HG03520 (cell line): Measurements from ENCODE around the gene SCAI.

ENCODE experiments used
- ATAC-seq: cut with Tn5 transposase; IDR thresholded peaks from one replicate; pipeline ENCODE4 v1.9.1; 2021; ENCODE audit warnings: mild to moderate bottlenecking, moderate library complexity; ENCODE audit not compliant: unreplicated experiment

SCAI gene

DNA sequence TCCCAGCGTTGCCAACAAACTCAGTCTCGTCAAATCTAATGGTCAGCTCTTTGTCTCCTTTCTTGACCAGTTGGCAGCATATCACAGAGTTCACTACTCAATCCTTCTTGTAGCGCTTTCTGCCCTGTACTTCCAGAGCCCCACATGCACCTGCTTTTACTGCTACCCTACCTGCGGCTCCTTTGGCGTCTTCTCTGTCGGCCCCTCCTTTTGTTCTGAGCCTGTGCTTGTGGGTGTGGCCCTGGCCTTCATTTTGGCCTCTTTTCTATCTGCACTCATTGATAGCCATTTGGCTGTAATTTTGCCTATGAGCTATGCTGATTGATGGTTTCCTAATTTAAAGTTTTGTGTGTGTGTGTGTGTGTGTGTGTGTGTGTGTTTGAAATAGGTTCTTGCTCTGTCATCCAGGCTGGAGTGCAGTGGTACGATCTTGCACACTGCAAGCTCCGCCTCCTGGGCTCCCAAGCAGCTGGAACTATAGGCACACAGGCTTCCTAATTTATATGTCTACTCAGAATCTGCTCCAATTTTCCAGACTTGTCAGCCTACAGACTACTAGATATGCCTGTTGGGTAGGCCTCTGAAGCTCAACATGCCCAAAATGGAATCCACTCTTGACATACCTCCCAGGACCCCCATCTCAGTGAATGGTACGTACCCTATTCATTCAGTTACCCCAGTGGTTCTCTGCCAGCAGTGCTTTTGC lies 249.1 kb downstream of the SCAI start:
- ATAC-seq: no peak
